ENCODE data around the gene PPP1R17. TPM values are rescaled to one million over a fixed set of nuclear protein-coding genes. Genes with fewer than 3 reads are reported as not detected.

Gene PPP1R17
- total and polyA plus RNA-seq, 2 donors (not counting 3 experiments of a cell fraction or from before 2014, with no cell fraction given): not detected

GRCh38 chr7:31751726-31752125 lies 64.7 kb downstream of the PPP1R17 start:
- H3K9me1 ChIP-seq (replicated peaks; ENCODE audit: control insufficient read depth, extremely low read depth, insufficient read depth, low read length): no peaks in the 10 kb centered on the region
- H2AFZ ChIP-seq (ENCODE audit: low read depth, low read length): no peak overlapping the region
- no peak overlapping the region for H3K4me3 ChIP-seq (replicated peaks in 1 of 3; ENCODE audit: insufficient read depth in 1 of 3, low read depth in 1 of 3, low read length in 3 of 3)
- no peaks in the 10 kb centered on the region for H4K20me1 ChIP-seq (replicated peaks; ENCODE audit: control insufficient read depth, extremely low read depth, insufficient read depth, low read length)
- no peaks in the 10 kb centered on the region for H3K36me3 ChIP-seq (ENCODE audit: control insufficient read depth in 2 of 2, extremely low read depth in 1 of 2, insufficient read depth in 2 of 2, low read length in 2 of 2)
- no peak for DNase-seq (ENCODE audit: low read depth, low spot score)
- intact Hi-C loops (cut with micrococcal nuclease) (no loop called here), dilution Hi-C loops (cut with MboI; ENCODE audit: extremely low pct_ligation_motif_present, low sequenced_read_pairs) (no loop called here)
- no peak overlapping the region for H3K4me2 ChIP-seq (ENCODE audit: insufficient read depth, low read length)
- POLR2A ChIA-PET: no interaction called here
- TF ChIP-seq MYC (IDR thresholded peaks at IDR 0.05; ENCODE audit: low read depth, low read length) (no peak), POLR2AphosphoS5 (IDR thresholded peaks at IDR 0.05; ENCODE audit: insufficient read depth, low read depth, low read length) (no peak), JUN (IDR thresholded peaks at IDR 0.05; ENCODE audit: borderline replicate concordance, insufficient read depth, insufficient read length, low read depth) (no peak), FOS (IDR thresholded peaks at IDR 0.05; ENCODE audit: borderline replicate concordance, insufficient read depth, low read length) (no peak), POLR2A (IDR thresholded peaks at IDR 0.05; ENCODE audit: low read depth, low read length) (no peak), GATA2 (IDR thresholded peaks at IDR 0.05; ENCODE audit: insufficient read depth, insufficient read length, low read depth, low read length) (no peak), EZH2 (IDR thresholded peaks at IDR 0.05; ENCODE audit: borderline replicate concordance, low read depth, low read length, severe bottlenecking) (no peak)
- TF ChIP-seq, protein P1, sequence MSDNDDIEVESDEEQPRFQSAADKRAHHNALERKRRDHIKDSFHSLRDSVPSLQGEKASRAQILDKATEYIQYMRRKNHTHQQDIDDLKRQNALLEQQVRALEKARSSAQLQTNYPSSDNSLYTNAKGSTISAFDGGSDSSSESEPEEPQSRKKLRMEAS (IDR thresholded peaks at IDR 0.05; ENCODE audit: insufficient read depth, insufficient read length): no peak
- TF ChIP-seq, protein P2, sequence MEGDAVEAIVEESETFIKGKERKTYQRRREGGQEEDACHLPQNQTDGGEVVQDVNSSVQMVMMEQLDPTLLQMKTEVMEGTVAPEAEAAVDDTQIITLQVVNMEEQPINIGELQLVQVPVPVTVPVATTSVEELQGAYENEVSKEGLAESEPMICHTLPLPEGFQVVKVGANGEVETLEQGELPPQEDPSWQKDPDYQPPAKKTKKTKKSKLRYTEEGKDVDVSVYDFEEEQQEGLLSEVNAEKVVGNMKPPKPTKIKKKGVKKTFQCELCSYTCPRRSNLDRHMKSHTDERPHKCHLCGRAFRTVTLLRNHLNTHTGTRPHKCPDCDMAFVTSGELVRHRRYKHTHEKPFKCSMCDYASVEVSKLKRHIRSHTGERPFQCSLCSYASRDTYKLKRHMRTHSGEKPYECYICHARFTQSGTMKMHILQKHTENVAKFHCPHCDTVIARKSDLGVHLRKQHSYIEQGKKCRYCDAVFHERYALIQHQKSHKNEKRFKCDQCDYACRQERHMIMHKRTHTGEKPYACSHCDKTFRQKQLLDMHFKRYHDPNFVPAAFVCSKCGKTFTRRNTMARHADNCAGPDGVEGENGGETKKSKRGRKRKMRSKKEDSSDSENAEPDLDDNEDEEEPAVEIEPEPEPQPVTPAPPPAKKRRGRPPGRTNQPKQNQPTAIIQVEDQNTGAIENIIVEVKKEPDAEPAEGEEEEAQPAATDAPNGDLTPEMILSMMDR (IDR thresholded peaks at IDR 0.05; ENCODE audit: extremely low read depth in 1 of 2, insufficient read depth in 1 of 2, low read depth in 1 of 2, low read length in 2 of 2): no peak
- H3K27ac ChIP-seq (ENCODE audit: insufficient read depth, low read depth, low read length): no peak overlapping the region
- no peaks in the 10 kb centered on the region for H3K9me3 ChIP-seq (replicated peaks; ENCODE audit: control insufficient read depth, insufficient read depth, low read length)
- H3K9ac ChIP-seq (replicated peaks; ENCODE audit: extremely low read depth, insufficient read depth, low read length): no peak overlapping the region
- no TSS peak for BruUV-seq (replicated peaks)
- H3K27me3 ChIP-seq (ENCODE audit: control insufficient read depth in 2 of 2, insufficient read depth in 2 of 2, low read length in 2 of 2): no peaks in the 10 kb centered on the region
- FAIRE-seq: no peak
- H3K4me1 ChIP-seq (ENCODE audit: control insufficient read depth, extremely low read depth, insufficient read depth, low read length): no peaks in the 10 kb centered on the region
- H3K79me2 ChIP-seq (ENCODE audit: control insufficient read depth, insufficient read depth, low read length): no peaks in the 10 kb centered on the region
- CTCF ChIA-PET: interaction anchor here (1.0 kb wide), 2 partner anchors 310 to 453 kb away, joined by 3 to 4 read pairs; no protein-coding TSS in a partner anchor

Other genes with a start within 250 kb of the PPP1R17 start
- gene ITPRID1, start 173.1 kb upstream of the PPP1R17 start, total RNA-seq: not detected in 2 replicates
- gene ITPRID1, start 173.1 kb upstream of the PPP1R17 start, polyA plus RNA-seq: not detected in 2 replicates